ENCODE results near the gene GATA5.
"Not testable (repeated sequence)": the region's sequence is repeated elsewhere in the genome, so short reads cannot be mapped to it uniquely, and the experiment has no call there.

Gene GATA5

DNA sequence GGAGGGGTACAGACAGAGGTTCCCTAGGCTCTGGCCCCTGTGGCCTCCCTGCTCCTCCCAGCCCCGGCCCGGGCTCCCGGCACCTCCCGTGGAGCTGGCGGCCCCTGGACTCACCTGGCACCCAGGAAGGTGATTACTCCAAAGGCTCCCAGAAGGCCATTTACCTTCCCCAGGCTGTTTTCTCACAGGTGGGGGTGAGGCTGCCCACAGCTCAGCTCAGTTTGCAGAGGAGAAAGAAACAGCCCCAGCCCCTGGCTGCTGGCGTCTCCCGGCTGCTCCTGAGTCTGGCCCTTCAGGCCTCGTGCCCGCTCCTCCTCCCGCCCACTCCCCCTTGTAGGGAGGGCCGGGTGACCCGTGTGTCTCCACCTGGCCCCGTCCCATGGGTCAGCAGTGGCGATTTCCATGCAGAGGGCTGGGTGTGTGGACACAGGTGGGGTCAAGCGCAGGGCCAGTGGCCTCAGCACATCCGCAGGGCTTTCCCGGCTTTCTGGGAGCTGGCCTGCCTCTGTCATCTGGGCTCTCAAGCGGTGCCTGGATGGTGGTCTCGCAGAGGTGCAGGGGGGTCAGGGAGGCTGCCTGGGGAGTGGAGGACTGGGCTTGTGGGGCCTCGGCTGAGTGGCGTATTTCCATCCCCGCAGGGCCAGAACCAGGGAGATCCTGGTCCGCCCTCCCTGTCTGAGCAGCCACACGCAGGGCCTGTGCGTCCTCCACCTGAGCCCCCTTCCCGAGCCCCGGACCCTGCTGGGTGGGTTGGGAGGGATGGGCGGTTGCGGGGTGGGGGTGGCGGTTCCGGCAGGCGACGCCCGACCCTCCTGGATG is 20.2 kb upstream of the GATA5 start:
- no peak overlapping the region for H3K27ac Mint-ChIP-seq
- no peak for ATAC-seq
- DNase-seq (ENCODE audit: low spot score in 2 of 2), result no peak
- H3K4me3 Mint-ChIP-seq, result no peak overlapping the region
- H3K4me1 Mint-ChIP-seq, result peaks cover 14% of the 10 kb centered on the region
- H3K36me3 Mint-ChIP-seq, result peaks cover 9% of the 10 kb centered on the region
- H3K9me3 Mint-ChIP-seq, result no peaks in the 10 kb centered on the region

DNA sequence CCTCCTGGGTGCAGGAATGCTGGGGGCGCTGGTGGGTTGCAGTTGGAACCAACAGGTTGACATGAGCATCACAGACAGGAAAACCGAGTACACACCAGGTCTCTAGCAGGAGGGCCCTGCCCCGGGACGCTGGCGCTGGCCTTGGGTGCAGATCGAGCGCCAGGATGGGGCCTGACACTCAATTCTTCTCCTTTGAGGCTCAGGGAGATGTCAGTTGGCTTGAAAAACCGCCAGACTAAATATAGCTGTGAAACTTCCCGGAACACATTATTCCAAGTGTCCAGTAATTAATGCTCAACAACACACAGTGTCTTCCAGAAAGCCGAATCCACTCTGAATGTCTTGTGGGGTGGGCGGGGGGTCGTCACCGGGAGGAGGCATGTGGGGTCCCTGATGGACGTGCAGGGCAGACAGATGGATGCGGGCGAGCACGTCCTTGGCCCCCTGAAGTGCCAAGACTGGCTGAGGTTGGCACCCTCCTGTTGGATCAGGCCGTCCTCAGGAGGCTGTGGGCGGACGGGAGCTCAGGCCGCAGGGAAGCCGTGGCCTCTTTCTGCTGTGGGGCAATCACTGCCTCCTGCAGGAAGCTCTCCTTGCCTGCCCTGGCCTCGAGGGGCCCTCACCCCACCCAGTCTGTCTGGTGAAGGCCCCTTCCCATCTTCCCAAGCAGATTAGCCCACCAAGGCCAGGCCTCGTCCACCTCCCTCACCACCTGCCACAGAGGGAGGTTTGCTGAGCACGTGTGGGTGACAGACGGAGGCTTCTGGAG is 19.4 kb upstream of the GATA5 start:
- H3K9me3 Mint-ChIP-seq, result no peaks in the 10 kb centered on the region
- no peak overlapping the region for H3K4me3 Mint-ChIP-seq
- H3K36me3 Mint-ChIP-seq, result peaks cover 6% of the 10 kb centered on the region
- H3K4me1 Mint-ChIP-seq, result peaks cover 6% of the 10 kb centered on the region
- no peak overlapping the region for H3K27ac Mint-ChIP-seq
- ATAC-seq (no peak), DNase-seq (ENCODE audit: low spot score in 2 of 2) (no peak)

DNA sequence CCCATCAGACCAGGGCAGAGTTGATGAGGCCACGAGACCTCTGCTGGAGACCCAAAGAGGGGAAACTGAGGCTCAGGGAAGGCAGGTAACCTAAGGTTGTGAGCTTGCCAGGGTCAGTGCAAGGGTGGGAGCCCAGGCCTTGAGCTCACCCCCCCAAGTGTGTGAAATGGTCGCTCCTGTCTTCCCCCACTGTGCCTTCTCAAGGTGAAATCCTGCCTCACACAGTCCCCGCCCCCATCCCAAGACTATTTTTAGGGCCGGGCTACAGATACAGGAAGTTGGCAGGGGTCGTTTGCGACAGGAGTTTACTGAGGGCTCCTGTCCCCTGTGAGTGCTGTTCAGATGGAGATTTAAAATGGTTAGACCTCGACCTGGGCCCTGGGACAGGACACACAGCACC is 18.7 kb upstream of the GATA5 start:
- H3K4me1 Mint-ChIP-seq, result no peaks in the 10 kb centered on the region
- H3K36me3 Mint-ChIP-seq, result peaks cover 6% of the 10 kb centered on the region
- no peak for DNase-seq (ENCODE audit: low spot score in 2 of 2)
- no peak overlapping the region for H3K4me3 Mint-ChIP-seq
- no peaks in the 10 kb centered on the region for H3K9me3 Mint-ChIP-seq
- peak overlapping the region; percentile 45 for H3K27ac Mint-ChIP-seq
- no peak for ATAC-seq

DNA sequence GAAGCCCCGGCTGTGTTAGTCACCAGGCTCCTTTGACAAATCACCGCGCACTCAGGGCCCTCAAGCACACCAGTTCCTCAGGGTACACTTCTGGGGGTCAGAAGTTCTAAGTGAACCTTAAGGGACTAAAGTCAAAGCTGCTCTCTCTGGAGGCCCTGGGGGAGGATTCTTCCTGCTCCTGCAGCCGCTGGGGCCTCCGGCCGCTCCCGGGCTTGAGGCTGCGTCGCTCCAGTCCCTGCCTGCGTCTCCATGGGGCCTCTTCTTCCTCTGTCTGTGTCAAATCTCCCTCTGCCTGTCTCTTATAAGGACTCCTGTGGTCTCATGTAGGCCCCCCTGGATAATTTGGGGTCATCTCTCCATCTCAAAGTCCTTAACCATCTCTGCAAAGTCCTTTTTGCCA is 18.1 kb upstream of the GATA5 start:
- ATAC-seq, result no peak
- Mint-ChIP-seq H3K27ac (peak overlapping the region; percentile 45), H3K9me3 (no peaks in the 10 kb centered on the region), H3K4me3 (no peak overlapping the region), H3K36me3 (peaks cover 3% of the 10 kb centered on the region), H3K4me1 (no peaks in the 10 kb centered on the region)
- no peak for DNase-seq (ENCODE audit: low spot score in 2 of 2)

DNA sequence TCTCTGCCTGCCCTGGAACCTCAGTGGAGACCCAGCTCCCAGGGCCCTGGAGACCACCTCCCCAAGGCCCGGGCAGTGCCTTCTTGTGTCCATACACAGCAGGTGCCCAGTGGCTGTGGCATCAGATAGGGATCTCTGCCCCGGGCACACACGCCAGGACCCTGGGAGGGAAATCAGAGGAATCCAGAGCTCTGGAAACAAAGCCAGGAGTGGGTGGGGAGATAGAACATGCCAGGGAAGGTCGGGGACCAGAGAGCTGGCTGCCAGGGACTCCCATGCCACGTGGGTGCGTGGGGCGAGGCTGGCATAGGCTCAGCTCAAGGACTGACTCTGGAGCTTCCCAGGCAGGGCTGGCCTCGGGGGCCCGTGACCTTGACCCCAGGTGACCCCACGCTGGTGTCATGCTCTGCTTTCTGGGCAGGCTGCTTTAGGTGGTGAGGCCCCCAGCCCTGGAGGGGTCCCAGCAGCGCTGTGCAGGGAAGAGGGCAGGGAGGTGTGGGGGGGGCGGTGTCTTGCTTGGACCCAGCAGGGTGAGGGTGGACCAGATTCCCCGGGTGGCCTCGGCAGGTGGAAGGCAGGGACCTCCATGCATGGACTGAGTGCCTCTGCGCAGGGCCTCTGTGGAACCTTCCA is 17.6 kb upstream of the GATA5 start:
- ATAC-seq, result no peak
- Mint-ChIP-seq H3K4me1 (no peaks in the 10 kb centered on the region), H3K9me3 (no peaks in the 10 kb centered on the region), H3K36me3 (no peaks in the 10 kb centered on the region), H3K27ac (no peak overlapping the region), H3K4me3 (no peak overlapping the region)
- no peak for DNase-seq (ENCODE audit: low spot score in 2 of 2)

DNA sequence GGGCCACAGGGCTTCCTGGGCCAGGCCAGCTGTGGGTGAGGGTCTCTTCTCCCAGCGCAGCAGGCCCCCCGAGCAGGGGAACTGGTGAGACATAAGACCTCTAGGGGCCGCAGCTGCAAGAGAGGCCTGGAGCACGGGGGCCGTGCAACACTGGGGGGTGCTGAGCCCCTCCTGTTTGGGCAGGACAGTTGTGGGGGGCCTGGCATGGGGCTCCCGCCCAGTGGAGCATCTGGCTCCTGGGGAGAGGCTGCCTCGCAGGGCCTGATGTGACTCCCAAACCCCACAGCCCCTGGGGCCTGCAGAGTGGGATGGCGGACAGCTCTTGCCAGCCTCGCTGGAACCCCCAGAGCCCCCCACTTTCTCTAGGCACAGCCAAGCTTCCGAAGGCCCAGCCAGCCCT is 16.9 kb upstream of the GATA5 start:
- DNase-seq (ENCODE audit: low spot score in 2 of 2) (no peak), ATAC-seq (no peak)
- Mint-ChIP-seq H3K36me3 (no peaks in the 10 kb centered on the region), H3K4me3 (no peak overlapping the region), H3K4me1 (no peaks in the 10 kb centered on the region), H3K27ac (no peak overlapping the region), H3K9me3 (no peaks in the 10 kb centered on the region)

DNA sequence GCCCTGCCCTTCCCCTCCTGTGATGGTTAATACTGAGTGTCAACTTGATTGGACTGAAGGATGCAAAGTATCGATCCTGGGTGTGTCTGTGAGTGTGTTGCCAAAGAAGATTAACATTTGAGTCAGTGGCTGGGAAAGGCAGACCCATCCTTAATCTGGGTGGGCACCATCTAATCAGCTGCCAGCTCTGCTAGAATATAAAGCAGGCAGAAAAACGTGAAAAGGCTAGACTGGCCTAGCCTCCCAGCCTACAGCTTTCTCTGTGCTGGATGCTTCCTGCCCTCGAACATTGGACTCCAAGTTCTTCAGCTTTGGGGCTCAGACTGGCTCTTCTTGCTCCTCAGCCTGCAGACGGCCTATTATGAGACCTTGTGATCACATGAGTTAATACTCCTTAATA is 15.0 kb upstream of the GATA5 start:
- H3K27ac Mint-ChIP-seq; DNase-seq (ENCODE audit: low spot score in 2 of 2); ATAC-seq; H3K36me3 Mint-ChIP-seq; H3K4me1 Mint-ChIP-seq; H3K4me3 Mint-ChIP-seq; H3K9me3 Mint-ChIP-seq: not testable (repeated sequence)

DNA sequence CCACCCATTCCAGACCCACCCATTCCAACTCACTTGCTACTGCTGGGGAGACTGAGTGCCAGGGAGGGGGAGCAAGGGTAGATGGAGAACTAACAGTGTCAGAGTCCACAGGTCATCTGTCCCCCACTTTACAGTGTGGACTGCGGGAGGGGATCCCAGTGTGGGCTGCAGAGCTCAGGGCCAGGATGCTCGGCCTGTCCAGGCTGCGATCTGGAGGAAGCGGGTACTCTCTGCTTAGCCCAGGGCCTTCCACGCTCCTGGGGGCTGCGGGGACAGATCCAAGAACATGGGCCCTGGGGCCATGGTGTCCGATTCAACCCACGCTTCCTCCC is 14.1 kb upstream of the GATA5 start:
- DNase-seq (ENCODE audit: low spot score in 2 of 2) (no peak), ATAC-seq (no peak)
- Mint-ChIP-seq H3K4me3 (no peak overlapping the region), H3K4me1 (no peaks in the 10 kb centered on the region), H3K27ac (no peak overlapping the region), H3K36me3 (no peaks in the 10 kb centered on the region), H3K9me3 (no peaks in the 10 kb centered on the region)

DNA sequence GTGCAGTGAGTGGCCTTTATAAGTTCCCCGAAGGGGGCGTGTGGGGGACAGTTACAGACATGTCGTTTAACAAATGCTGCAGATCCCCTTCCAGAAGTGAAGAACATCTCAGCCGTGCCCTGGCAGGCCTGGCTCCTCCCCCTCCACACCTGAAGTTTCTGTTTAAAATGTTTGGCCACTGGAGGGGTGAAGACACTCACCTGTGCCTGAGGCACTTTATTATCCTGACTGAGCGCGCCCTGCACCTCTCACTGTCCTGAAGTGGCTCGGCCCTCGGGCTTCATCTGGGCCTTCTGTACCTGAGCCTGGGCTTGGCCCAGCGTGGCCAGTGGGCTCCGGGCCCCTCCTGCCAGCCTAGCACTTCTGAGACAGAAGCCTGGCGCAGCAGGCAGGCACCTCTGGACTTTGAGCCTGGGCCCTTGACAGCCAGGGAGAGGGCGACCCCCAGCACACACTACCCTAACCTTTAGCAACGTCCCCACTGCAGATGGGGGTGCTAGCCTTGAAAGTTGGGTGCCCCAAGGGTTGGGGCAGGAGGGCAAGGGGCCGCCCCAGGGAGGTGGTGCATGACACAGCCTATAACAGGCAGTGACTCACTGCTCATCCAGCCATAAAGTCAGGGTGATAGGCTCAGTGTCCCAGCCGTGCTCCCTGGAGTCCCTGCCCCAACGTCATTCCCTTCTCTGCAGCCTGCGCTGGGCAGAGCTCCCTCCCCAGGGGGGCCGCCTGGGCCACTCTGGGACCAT is 13.6 kb upstream of the GATA5 start:
- Mint-ChIP-seq H3K4me3 (no peak overlapping the region), H3K4me1 (no peaks in the 10 kb centered on the region), H3K9me3 (no peaks in the 10 kb centered on the region), H3K27ac (no peak overlapping the region), H3K36me3 (no peaks in the 10 kb centered on the region)
- ATAC-seq, result no peak
- DNase-seq (ENCODE audit: low spot score in 2 of 2), result no peak

DNA sequence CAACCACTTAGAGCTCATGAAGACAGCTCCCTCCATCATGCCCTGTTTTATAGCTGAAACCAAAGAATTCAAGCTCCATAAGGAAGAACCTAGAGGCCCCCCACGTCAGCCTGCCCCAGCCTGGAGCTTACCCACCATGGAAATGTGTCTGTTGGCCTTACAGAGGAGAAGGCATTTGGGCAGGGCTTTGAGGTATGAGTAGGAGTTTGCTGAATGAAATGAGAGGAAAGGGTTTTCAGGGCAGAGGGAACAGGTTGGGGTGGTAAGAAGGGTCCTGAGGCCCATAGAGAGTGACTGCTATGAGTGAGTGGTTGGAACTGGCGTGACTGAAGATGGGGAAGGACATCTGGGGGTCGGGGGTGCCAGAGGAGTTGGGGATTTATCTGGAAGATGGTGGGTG is 12.7 kb upstream of the GATA5 start:
- Mint-ChIP-seq H3K4me3 (no peak overlapping the region), H3K27ac (no peak overlapping the region), H3K9me3 (no peaks in the 10 kb centered on the region), H3K36me3 (no peaks in the 10 kb centered on the region), H3K4me1 (no peaks in the 10 kb centered on the region)
- DNase-seq (ENCODE audit: low spot score in 2 of 2) (no peak), ATAC-seq (no peak)

DNA sequence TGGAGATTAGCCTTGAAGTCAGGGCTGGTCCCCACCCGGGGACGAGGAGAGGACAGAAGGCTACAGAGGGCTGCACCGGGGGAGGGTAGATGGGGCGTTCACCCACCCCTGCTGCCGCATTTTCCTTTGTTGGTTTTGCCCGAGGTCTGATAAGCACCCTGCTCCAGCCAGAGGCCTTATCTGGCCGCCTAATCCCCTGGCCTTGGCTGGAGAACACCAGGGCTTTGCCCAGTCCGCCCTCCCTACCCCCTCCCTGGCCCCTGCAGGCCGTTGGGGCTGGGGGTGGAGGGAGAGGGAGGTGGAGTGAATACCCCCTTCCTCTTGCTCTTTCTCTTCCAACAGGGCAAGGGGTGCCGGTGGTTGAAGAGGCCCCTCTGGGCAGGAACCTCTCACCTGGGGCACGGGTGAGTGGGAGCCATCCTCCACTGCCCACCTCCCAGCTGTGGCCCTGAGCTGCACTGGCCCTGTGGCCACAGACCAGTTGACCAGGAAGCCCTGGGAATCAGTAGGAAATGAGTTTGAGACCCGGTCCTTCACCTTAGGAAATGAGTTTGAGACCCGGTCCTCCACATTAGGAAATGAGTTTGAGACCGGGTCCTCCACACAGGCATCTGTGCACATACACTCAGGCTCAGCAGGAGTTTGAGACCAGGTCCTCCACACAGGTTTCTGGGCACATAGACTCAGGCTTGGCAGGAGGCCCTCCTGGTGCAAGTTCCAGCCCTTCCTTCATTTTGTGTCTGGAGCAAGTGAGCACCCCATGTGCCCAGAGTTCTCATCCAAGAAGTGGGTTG is 12.0 kb upstream of the GATA5 start:
- H3K27ac Mint-ChIP-seq, result no peak overlapping the region
- H3K4me1 Mint-ChIP-seq, result peaks cover 3% of the 10 kb centered on the region
- no peaks in the 10 kb centered on the region for H3K9me3 Mint-ChIP-seq
- H3K4me3 Mint-ChIP-seq, result no peak overlapping the region
- ATAC-seq, result no peak
- H3K36me3 Mint-ChIP-seq, result no peaks in the 10 kb centered on the region
- no peak for DNase-seq (ENCODE audit: low spot score in 2 of 2)

DNA sequence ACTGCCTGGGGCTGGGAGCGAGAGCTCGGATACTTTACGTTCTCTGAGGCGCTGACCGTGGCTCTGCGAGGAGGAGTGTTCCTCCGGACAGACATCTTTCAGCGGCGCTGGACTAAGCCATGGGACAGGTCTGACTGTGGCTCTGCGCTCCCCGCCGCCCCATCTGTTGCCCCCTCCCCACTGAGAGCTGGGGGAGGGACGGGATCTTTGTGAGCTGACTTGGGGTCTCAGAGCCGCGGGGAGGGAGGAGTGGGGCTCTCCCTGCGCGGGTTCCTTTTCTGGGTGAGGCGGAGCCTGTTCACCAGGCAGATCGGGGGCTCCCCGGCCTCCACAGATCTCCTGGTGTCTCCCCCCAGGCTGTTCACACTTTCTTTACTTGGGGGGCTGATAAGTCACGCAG is 11.3 kb upstream of the GATA5 start:
- H3K27ac Mint-ChIP-seq, result no peak overlapping the region
- peaks cover 9% of the 10 kb centered on the region for H3K4me1 Mint-ChIP-seq
- H3K4me3 Mint-ChIP-seq, result no peak overlapping the region
- no peak for DNase-seq (ENCODE audit: low spot score in 2 of 2)
- H3K9me3 Mint-ChIP-seq, result no peaks in the 10 kb centered on the region
- no peak for ATAC-seq
- no peaks in the 10 kb centered on the region for H3K36me3 Mint-ChIP-seq

DNA sequence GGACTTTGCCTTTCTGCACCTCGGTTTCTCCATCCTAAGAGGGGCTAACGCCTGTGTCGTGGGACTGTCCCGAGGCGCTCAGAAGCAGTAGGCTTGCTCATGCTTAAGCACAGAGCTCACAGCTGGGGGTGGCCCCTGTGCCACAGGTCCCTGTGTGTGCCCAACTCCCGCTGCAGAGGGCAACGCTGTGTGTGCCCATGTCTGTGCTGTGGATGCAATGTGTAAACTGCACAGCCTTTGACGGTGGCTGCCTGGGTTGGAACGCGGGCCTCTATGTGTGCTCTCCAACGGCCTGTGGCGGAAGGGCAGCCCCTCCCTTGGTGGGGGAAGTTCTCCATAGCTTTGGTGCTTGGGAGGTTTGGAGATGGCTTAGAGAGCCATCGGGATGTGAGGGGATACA is 10.7 kb upstream of the GATA5 start:
- Mint-ChIP-seq H3K36me3 (no peaks in the 10 kb centered on the region), H3K9me3 (no peaks in the 10 kb centered on the region), H3K27ac (no peak overlapping the region), H3K4me3 (no peak overlapping the region), H3K4me1 (peaks cover 10% of the 10 kb centered on the region)
- DNase-seq (ENCODE audit: low spot score in 2 of 2), result no peak
- no peak for ATAC-seq

DNA sequence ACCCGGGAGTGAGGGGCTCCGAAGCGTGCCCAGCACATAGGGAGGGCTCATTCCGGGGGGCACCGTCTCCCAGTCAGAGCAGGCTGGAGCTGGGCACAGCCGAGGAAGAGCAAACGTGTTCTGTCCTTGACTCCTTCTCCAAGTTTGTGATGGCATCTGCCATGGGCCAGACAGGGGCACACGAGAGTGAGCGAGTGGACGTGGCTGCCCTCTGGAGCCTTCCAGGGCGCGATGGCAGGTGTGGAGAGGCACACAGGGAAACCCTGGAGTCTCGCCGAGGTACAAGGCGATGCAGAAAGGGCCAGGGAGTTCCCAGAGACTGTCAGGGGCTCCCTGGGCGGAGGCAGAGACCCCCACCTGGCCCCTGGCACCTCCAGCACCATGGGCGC is 9.9 kb upstream of the GATA5 start:
- Mint-ChIP-seq H3K4me1 (peaks cover 10% of the 10 kb centered on the region), H3K36me3 (no peaks in the 10 kb centered on the region), H3K27ac (no peak overlapping the region), H3K4me3 (no peak overlapping the region), H3K9me3 (no peaks in the 10 kb centered on the region)
- ATAC-seq, result no peak
- DNase-seq (ENCODE audit: low spot score in 2 of 2), result no peak
